IPS DF 4.7 (cell line): ENCODE measurements around the gene PPY.
"Not testable (repeated sequence)": the region's sequence is repeated elsewhere in the genome, so short reads cannot be mapped to it uniquely, and the experiment has no call there.

ENCODE experiments used
- DNase-seq: peaks from one replicate; pipeline ENCODE4 v3.0.0-alpha.2; 2013; ENCODE audit warnings: low spot score; ENCODE audit errors: extremely low read depth

The PPY gene

GRCh38 chr17:43905985-43906852 lies 36.1 kb downstream of the PPY start:
- DNase-seq: no peak

DNA sequence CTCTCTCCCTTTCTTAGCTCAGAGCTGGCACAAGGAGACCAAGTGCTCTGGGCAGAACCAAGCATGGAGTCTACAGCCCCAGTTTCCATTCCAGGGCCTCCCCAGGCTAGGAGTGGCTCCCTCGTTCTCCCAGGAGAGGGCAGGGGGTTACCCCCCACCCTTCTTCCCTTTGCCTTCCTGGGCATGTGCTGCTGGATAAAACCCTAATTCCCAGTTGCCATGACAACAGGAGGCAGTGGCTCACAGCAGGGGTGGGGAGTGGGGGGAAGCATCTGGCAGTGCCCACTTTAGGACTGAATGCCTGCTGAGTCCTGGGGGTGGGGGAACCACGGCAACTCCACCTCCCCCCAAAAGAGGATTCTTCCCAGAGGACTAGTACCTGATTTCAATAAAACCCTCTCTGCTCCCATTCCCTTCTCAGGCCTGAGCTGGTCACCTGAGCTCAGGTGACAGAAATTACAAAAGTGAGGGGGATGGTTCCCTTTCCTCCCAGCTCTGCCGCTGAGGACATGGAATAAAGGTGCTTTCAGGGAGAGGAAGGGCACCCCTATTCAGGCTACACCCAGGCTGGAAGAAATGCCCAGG lies 36.8 kb downstream of the PPY start:
- DNase-seq: no peak

DNA sequence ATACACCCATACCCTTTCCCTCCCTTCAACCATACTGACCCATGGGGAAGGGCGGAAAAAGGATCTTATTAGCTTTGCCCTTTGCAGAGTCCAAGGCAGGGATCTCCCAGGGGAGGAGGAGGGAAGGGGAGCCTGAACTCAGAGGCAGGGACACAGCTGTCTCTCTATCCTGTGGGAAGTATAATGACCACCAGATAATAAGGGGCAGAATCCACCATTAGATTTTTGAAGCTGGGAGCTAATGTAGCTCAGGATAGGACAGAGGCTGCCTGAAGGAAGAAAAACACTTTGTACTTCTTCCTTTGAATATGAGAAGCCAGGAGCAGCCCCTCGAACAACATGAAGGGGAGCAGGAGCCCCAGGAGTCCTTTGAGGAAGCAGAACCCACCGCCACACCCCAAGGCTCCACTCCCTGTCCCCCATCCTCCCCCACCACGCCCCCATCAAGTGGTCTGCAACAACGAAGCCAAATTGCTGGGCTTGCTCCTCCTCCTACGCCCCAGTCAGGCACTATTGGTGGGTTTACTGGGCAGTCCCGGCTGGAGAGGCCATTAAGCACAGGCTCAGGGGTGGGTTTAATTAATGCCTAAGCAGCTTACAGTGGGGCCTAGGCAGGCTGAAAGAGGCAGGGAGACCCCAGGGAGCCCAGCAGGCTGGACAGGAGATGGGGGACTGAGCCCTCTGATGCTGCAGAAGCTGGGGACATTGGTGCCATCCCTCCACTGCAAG lies 40.3 kb downstream of the PPY start:
- no peak for DNase-seq

- no peak for DNase-seq
Observed at GRCh38 chr17:43900858-43901754, 41.2 kb downstream of the PPY start.

DNA sequence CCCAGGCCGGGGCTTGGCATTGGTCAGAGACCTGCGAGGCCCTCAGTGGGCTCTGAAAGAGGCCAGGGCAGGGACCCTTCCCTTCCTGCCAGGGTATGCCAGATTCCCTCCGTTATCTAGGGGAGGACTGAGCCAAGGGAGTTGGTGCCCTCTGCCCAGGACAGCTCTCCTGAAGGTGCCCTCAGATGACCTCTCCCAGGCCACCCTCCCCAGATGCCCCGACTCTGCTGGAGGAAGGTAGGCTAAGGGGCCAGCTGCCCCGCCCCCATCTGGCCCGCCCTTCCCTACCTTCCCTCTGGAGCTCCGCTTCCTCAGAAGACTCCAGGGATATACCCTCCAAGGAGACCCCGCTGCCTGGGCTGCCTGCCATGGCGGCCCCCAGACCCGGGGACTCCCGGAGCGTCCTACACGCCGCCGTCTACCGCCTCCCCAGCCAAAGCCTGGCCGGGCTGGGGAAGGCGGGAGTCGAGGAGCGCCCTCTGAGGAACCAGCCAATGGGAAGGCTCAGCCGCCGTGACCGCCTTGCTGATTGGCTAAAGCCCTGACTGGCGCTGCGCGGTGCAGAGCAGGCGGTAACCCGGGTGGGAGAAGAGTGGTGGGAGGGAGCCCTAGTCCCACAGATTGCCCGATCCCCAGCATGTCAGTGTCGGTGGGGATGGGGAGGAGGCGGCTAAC lies 42.0 kb downstream of the PPY start:
- DNase-seq: no peak

DNA sequence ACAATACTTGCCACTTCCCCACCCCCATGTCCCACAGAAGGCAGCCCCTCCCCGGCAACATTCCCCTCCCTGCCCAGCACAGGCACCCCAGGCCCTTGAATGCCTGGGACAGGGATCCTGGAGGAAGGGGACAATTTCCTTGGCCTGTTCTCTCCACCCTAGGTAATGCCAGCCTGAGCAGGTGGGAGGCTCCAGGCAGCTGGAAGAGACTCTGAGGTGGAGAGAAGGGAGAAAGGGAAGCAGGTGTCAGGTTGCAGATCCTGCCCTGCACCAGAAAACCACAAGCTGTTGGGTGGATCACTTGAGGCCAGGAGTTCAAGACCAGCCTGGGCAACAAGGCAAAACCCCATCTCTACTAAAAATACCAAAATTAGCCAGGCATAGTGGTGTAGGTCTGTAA lies 43.8 kb downstream of the PPY start:
- DNase-seq: no peak

DNA sequence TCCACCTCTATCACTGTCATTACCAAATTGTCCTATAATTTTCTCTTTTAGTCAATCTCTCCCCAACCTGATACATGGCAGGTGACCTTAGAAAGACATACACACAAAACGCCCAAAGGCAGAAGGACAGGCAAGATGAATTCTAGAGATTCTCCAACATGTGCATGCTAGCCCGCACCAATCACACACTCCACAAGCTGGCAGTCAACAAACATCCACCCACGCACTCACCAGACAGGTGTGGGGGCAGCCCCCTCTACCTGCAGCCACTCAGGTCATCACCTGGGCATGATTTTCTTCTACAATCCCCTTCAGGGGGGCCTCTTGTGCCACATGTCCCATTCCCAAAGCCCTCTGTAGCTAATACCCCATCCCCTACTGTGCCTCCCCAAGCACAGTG lies 44.4 kb downstream of the PPY start:
- no peak for DNase-seq

- DNase-seq: not testable (repeated sequence)
Observed at GRCh38 chr17:43894494-43894893, 47.8 kb downstream of the PPY start.

GRCh38 chr17:43892647-43892952 lies 49.7 kb downstream of the PPY start:
- no peak for DNase-seq

DNA sequence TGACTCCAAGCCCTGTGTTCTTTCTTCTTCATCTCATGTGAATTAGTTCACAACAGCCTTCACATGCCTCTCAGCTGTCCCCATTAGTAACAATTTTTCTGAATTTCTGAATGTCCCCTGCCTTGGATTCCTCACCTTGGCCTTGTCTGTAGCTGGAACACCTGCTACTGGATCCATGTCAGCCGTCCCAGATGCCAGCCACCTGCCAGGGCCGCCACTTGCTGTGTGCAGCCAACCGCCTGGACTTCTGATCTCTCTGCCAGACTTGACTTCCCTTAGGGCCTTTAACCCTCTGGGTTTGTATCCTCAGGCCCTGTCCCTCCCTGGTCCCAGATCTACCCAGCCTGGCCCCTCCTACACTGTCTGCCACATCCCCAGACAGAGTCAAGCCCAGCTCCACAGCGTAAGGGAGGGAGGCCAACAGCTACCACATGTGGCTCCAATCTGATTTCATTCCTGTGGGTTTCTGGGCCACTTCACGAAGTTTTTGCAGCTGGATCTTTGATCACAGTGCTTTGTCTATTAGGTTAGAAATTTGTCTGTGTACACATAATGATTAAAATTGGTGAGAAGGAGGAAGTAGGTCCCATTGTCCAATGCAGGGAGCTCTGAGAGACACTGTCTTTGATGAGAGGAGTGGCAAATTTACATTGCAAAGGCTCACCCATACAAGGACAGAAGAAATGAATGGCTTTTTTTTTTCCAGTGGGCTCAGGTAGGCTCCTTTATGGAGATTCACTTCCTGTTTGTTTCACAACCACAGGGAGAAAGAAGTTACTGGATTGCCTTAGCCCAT lies 50.2 kb downstream of the PPY start:
- DNase-seq: no peak
